C4-2B (cell line): ENCODE measurements around the gene NDST4.

Experiments
- ZFX ChIP-seq: fragments of 450-650 bp; IDR thresholded peaks from 2 replicates; pipeline ENCODE4 v1.6.1; 2017
- TF ChIP-seq, protein P1 (sequence below): fragments of 450-650 bp; conservative IDR thresholded peaks from 2 replicates; pipeline ENCODE4 v1.5.1; 2017; ENCODE audit warnings: mild to moderate bottlenecking

DNA sequence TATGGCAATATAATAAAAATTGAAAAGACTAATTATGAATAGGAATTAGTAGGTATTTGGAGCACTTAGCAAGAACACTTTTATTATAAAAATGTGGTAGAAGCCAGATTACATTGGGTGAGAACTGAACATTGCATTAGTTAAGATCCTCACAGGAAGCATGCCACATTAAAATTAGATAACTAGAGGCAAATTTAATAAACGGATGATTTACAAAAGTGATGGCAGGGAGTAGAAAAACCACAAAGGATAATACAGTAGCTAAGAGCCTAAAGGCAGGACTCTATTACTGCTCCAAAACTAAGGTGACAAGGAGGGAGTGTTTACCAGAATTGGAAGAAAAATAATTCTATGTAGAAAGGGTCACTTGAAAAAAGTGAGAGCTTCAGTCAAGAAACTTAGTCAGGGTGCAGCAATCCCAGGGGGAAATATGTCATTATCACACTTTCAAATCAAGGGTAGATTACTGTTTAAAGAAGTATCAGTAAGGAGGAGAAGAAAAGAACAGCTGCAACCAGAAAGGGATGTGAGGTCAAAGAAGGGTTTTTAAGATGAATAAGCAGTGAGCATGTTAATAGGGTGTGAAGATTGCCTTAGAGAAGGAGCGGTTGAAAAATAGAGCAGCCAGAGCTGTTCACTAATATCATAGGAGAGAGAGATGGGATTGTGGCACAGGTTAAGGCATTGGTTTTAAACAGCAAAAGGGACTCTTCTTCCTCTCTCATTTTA is 84.6 kb downstream of the NDST4 start:
- TF ChIP-seq, protein P1, sequence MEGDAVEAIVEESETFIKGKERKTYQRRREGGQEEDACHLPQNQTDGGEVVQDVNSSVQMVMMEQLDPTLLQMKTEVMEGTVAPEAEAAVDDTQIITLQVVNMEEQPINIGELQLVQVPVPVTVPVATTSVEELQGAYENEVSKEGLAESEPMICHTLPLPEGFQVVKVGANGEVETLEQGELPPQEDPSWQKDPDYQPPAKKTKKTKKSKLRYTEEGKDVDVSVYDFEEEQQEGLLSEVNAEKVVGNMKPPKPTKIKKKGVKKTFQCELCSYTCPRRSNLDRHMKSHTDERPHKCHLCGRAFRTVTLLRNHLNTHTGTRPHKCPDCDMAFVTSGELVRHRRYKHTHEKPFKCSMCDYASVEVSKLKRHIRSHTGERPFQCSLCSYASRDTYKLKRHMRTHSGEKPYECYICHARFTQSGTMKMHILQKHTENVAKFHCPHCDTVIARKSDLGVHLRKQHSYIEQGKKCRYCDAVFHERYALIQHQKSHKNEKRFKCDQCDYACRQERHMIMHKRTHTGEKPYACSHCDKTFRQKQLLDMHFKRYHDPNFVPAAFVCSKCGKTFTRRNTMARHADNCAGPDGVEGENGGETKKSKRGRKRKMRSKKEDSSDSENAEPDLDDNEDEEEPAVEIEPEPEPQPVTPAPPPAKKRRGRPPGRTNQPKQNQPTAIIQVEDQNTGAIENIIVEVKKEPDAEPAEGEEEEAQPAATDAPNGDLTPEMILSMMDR = no peak
- TF ChIP-seq ZFX = no peak
